ENCODE results near the gene MED23.

DNA sequence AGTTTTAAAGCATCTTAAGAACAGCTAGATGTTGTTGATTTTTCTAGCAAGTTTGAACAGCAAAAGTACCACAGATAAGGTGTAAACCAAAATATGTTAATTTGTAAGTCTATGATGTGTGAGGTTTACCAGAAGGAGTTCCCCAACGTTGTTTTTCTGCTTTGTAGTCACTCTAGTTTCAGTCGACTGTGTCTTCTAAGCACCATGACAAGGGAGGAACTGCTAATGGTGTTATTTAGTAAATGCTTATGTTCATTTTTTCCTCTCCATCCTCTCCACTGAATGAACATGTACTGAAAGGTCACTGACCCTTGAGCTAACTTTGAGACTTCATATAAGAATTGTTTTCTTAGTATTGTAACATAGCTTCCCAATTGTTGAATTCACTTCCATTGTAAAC is 12.1 kb upstream of the MED23 start:
- TF ChIP-seq CTCF (IDR thresholded peaks at IDR 0.05) (no peak), EZH2 (IDR thresholded peaks at IDR 0.05) (no peak), EZH2phosphoT487 (IDR thresholded peaks at IDR 0.05) (no peak)

All from neural progenitor cell (in vitro differentiated cells).